WTC11 (cell line): ENCODE results near the gene CD6. TPM values are rescaled to one million over a fixed set of nuclear protein-coding genes. Genes with fewer than 3 reads are reported as not detected.

Experiments
- ATAC-seq: fragments of 200-7000 bp; cut with Tn5 transposase; 2 replicates; pipeline ENCODE4 v1.10.0; 2021; ENCODE audit warnings: mild to moderate bottlenecking, moderate library complexity
- CTCF ChIA-PET: fragments of 300-600 bp; sonication (Branson Sonifier 250); formaldehyde crosslinking; loops from one replicate; lab custom pipeline; 2021; ENCODE audit warnings: antibody characterized with exemption; lab: Charles Lee
- POLR2A ChIA-PET: fragments of 350-600 bp; sonication (Branson Sonifier 250); formaldehyde crosslinking; loops from one replicate; lab custom pipeline; 2021; ENCODE audit warnings: antibody characterized with exemption; lab: Charles Lee
- DNase-seq: peaks from one replicate; pipeline ENCODE4 v3.0.0; 2021; ENCODE audit warnings: low spot score
- H3K27ac Mint-ChIP-seq: 2 replicates; pipeline ENCODE4 v1.8.0; 2021; ENCODE audit warnings: mixed read lengths
- H3K27me3 Mint-ChIP-seq: 2 replicates; pipeline ENCODE4 v1.8.0; 2021; ENCODE audit warnings: low read depth, mild to moderate bottlenecking, moderate library complexity, mixed read lengths
- H3K36me3 Mint-ChIP-seq: 2 replicates; pipeline ENCODE4 v1.8.0; 2021; ENCODE audit warnings: mixed read lengths
- H3K4me1 Mint-ChIP-seq: 2 replicates; pipeline ENCODE4 v1.8.0; 2022; ENCODE audit warnings: mixed read lengths
- H3K4me3 Mint-ChIP-seq: 2 replicates; pipeline ENCODE4 v1.8.0; 2021; ENCODE audit warnings: mild to moderate bottlenecking, moderate library complexity, mixed read lengths
- H3K9me3 Mint-ChIP-seq: 2 replicates; pipeline ENCODE4 v1.8.0; 2021; ENCODE audit warnings: mixed read lengths
- ATF1 ChIP-seq: sonication (generic); formaldehyde crosslinking; IDR thresholded peaks from 2 replicates; pipeline ENCODE4 v1.8.1; 2023; ENCODE audit warnings: mild to moderate bottlenecking, moderate library complexity, missing genetic modification reagents
- CREB1 ChIP-seq: sonication (generic); formaldehyde crosslinking; IDR thresholded peaks from 2 replicates; pipeline ENCODE4 v1.8.0; 2023; ENCODE audit warnings: mild to moderate bottlenecking, missing genetic modification reagents
- CREM ChIP-seq: sonication (generic); formaldehyde crosslinking; IDR thresholded peaks from 2 replicates; pipeline ENCODE4 v1.8.1; 2022; ENCODE audit warnings: mild to moderate bottlenecking, missing genetic modification reagents, moderate library complexity
- ELF4 ChIP-seq: sonication (generic); formaldehyde crosslinking; IDR thresholded peaks from 2 replicates; pipeline ENCODE4 v1.8.1; 2022; ENCODE audit warnings: low read depth, mild to moderate bottlenecking, moderate library complexity, missing genetic modification reagents
- ETV6 ChIP-seq: sonication (generic); formaldehyde crosslinking; IDR thresholded peaks from 2 replicates; pipeline ENCODE4 v1.8.1; 2022; ENCODE audit warnings: mild to moderate bottlenecking, missing genetic modification reagents
- FOXJ3 ChIP-seq: sonication (generic); formaldehyde crosslinking; IDR thresholded peaks from 2 replicates; pipeline ENCODE4 v1.9.0; 2021; ENCODE audit warnings: missing genetic modification reagents, mild to moderate bottlenecking, borderline replicate concordance
- FOXK1 ChIP-seq: sonication (generic); formaldehyde crosslinking; IDR thresholded peaks from 2 replicates; pipeline ENCODE4 v1.8.0; 2022; ENCODE audit warnings: mild to moderate bottlenecking, moderate library complexity, missing genetic modification reagents
- MYBL2 ChIP-seq: sonication (generic); formaldehyde crosslinking; IDR thresholded peaks from 2 replicates; pipeline ENCODE4 v1.8.1; 2023; ENCODE audit warnings: mild to moderate bottlenecking, moderate library complexity, missing genetic modification reagents
- NR1H2 ChIP-seq: sonication (generic); formaldehyde crosslinking; IDR thresholded peaks from 2 replicates; pipeline ENCODE4 v1.9.0; 2021; ENCODE audit warnings: mild to moderate bottlenecking, moderate library complexity, missing genetic modification reagents
- OVOL2 ChIP-seq: fragments of 250-450 bp; sonication (Bioruptor Pico); IDR thresholded peaks from 2 replicates; pipeline ENCODE4 v1.9.0; 2021; ENCODE audit warnings: mild to moderate bottlenecking, borderline replicate concordance
- SOX15 ChIP-seq: fragments of 250-450 bp; sonication (Bioruptor Pico); IDR thresholded peaks from 2 replicates; pipeline ENCODE4 v1.9.0; 2021; ENCODE audit warnings: mild to moderate bottlenecking
- TCF7 ChIP-seq: sonication (generic); formaldehyde crosslinking; IDR thresholded peaks from 2 replicates; pipeline ENCODE4 v1.8.0; 2022; ENCODE audit warnings: mild to moderate bottlenecking, low read depth, missing genetic modification reagents, moderate library complexity
- ZNF232 ChIP-seq: sonication (generic); formaldehyde crosslinking; IDR thresholded peaks from 2 replicates; pipeline ENCODE4 v1.8.0; 2022; ENCODE audit warnings: mild to moderate bottlenecking, missing genetic modification reagents
- ZNF423 ChIP-seq: fragments of 250-450 bp; sonication (Bioruptor Pico); IDR thresholded peaks from 2 replicates; pipeline ENCODE4 v2.1.2; 2022; ENCODE audit warnings: mild to moderate bottlenecking, moderate library complexity
- ZNF671 ChIP-seq: fragments of 250-450 bp; sonication (Bioruptor Pico); IDR thresholded peaks from 2 replicates; pipeline ENCODE4 v1.8.0; 2021; ENCODE audit warnings: mild to moderate bottlenecking
- total RNA-seq: library from RNA; stranded (reverse); gene quantifications from 3 replicates; pipeline ENCODE4 v1.2.3, GENCODE V29; 2021
- TF ChIP-seq, protein P1 (sequence below): sonication (generic); formaldehyde crosslinking; IDR thresholded peaks from 2 replicates; pipeline ENCODE4 v1.8.1; 2023; ENCODE audit warnings: mild to moderate bottlenecking, missing genetic modification reagents, moderate library complexity
- TF ChIP-seq, protein P2 (sequence below): sonication (generic); formaldehyde crosslinking; IDR thresholded peaks from 2 replicates; pipeline ENCODE4 v1.8.0; 2023; ENCODE audit warnings: missing genetic modification reagents
- TF ChIP-seq, protein P3 (sequence below): fragments of 250-450 bp; sonication (Bioruptor Pico); IDR thresholded peaks from 2 replicates; pipeline ENCODE4 v1.9.0; 2021; ENCODE audit warnings: mild to moderate bottlenecking
- TF ChIP-seq, protein P4 (sequence below): sonication (generic); formaldehyde crosslinking; IDR thresholded peaks from 2 replicates; pipeline ENCODE4 v1.8.1; 2023; ENCODE audit warnings: mild to moderate bottlenecking, missing genetic modification reagents
- TF ChIP-seq, protein P5 (sequence below): sonication (generic); formaldehyde crosslinking; IDR thresholded peaks from 2 replicates; pipeline ENCODE4 v1.8.1; 2022; ENCODE audit warnings: low read depth, mild to moderate bottlenecking, moderate library complexity, missing genetic modification reagents, borderline replicate concordance
- TF ChIP-seq, protein P6 (sequence below): sonication (generic); formaldehyde crosslinking; IDR thresholded peaks from 2 replicates; pipeline ENCODE4 v1.8.0; 2022; ENCODE audit warnings: mild to moderate bottlenecking, missing genetic modification reagents
- TF ChIP-seq, protein P7 (sequence below): fragments of 250-450 bp; sonication (Bioruptor Pico); conservative IDR thresholded peaks from 2 replicates; pipeline ENCODE4 v1.9.0; 2021; ENCODE audit warnings: mild to moderate bottlenecking
- TF ChIP-seq, protein P8 (sequence below): sonication (generic); formaldehyde crosslinking; IDR thresholded peaks from 2 replicates; pipeline ENCODE4 v1.8.0; 2022; ENCODE audit warnings: missing genetic modification reagents

Gene CD6
- total RNA-seq, 1 experiment from 2014 or later, result 1.0 TPM

DNA sequence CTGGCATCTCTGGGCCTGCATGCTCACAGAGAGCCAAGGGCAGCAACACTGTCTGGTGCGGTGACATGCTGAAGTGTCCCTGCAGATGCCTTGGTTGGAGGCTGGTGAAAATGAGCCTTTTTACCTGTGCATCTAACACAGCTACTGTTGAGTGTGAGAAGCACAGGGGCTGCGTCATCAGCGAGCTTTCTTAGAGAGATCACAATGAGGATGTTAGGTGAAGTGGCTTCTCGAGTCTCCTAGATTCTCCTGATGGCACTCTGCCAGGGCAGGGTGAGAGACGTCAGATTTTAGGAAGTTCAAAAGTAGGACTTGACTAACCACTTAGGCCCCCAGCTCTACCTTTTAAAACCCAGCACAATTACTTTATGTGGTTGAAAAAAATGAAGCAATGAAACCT, 15.9 kb upstream of the CD6 start (continued):
- TF ChIP-seq, protein P1, sequence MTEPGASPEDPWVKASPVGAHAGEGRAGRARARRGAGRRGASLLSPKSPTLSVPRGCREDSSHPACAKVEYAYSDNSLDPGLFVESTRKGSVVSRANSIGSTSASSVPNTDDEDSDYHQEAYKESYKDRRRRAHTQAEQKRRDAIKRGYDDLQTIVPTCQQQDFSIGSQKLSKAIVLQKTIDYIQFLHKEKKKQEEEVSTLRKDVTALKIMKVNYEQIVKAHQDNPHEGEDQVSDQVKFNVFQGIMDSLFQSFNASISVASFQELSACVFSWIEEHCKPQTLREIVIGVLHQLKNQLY (CRISPR knock-in tag), result no peak
- TF ChIP-seq, protein P2, sequence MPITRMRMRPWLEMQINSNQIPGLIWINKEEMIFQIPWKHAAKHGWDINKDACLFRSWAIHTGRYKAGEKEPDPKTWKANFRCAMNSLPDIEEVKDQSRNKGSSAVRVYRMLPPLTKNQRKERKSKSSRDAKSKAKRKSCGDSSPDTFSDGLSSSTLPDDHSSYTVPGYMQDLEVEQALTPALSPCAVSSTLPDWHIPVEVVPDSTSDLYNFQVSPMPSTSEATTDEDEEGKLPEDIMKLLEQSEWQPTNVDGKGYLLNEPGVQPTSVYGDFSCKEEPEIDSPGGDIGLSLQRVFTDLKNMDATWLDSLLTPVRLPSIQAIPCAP (CRISPR knock-in tag), result no peak
- TF ChIP-seq ZNF423 (CRISPR knock-in tag) (no peak), MYBL2 (CRISPR knock-in tag) (no peak), CREB1 (CRISPR knock-in tag) (no peak), ETV6 (CRISPR knock-in tag) (no peak), NR1H2 (no peak), ZNF671 (CRISPR knock-in tag) (no peak), ATF1 (no peak)
- TF ChIP-seq, protein P3, sequence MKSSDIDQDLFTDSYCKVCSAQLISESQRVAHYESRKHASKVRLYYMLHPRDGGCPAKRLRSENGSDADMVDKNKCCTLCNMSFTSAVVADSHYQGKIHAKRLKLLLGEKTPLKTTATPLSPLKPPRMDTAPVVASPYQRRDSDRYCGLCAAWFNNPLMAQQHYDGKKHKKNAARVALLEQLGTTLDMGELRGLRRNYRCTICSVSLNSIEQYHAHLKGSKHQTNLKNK (CRISPR knock-in tag), result no peak
- TF ChIP-seq, protein P4, sequence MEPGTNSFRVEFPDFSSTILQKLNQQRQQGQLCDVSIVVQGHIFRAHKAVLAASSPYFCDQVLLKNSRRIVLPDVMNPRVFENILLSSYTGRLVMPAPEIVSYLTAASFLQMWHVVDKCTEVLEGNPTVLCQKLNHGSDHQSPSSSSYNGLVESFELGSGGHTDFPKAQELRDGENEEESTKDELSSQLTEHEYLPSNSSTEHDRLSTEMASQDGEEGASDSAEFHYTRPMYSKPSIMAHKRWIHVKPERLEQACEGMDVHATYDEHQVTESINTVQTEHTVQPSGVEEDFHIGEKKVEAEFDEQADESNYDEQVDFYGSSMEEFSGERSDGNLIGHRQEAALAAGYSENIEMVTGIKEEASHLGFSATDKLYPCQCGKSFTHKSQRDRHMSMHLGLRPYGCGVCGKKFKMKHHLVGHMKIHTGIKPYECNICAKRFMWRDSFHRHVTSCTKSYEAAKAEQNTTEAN, result no peak

DNA sequence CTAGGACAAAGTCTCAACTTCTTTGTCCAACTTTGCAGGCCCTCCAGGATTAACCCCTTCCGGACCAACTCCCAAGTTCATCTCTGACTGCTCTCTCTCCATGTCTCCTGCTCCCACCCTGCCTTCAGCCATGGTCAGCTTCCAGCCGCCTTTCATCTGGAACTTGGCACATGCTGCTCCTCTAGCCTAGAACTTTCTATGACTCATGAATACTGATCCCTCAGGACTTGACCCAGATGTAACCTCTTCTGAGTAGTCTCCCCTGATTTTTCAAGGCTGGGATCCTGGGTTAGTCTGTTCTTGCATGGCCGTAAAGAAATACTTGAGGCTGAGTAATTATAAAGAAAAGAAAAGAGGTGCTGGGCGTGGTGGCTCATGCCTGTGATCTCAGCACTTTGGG, 14.3 kb upstream of the CD6 start:
- Mint-ChIP-seq H3K4me1 (peaks cover 8% of the 10 kb centered on the region), H3K27me3 (peaks cover 25% of the 10 kb centered on the region), H3K4me3 (no peak overlapping the region), H3K9me3 (no peaks in the 10 kb centered on the region), H3K36me3 (no peaks in the 10 kb centered on the region), H3K27ac (no peak overlapping the region)
- DNase-seq (no peak), ATAC-seq (no peak)
- ChIA-PET POLR2A (no interaction called here), CTCF (no interaction called here)
- TF ChIP-seq TCF7 (CRISPR knock-in tag), result no peak
- no peak for TF ChIP-seq CREM (CRISPR knock-in tag)
- TF ChIP-seq, protein P5, sequence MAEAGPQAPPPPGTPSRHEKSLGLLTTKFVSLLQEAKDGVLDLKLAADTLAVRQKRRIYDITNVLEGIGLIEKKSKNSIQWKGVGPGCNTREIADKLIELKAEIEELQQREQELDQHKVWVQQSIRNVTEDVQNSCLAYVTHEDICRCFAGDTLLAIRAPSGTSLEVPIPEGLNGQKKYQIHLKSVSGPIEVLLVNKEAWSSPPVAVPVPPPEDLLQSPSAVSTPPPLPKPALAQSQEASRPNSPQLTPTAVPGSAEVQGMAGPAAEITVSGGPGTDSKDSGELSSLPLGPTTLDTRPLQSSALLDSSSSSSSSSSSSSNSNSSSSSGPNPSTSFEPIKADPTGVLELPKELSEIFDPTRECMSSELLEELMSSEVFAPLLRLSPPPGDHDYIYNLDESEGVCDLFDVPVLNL, result no peak
- no peak for TF ChIP-seq FOXJ3
- no peak for TF ChIP-seq MYBL2 (CRISPR knock-in tag)
- TF ChIP-seq, protein P4, result no peak
- TF ChIP-seq, protein P6, sequence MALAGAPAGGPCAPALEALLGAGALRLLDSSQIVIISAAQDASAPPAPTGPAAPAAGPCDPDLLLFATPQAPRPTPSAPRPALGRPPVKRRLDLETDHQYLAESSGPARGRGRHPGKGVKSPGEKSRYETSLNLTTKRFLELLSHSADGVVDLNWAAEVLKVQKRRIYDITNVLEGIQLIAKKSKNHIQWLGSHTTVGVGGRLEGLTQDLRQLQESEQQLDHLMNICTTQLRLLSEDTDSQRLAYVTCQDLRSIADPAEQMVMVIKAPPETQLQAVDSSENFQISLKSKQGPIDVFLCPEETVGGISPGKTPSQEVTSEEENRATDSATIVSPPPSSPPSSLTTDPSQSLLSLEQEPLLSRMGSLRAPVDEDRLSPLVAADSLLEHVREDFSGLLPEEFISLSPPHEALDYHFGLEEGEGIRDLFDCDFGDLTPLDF (CRISPR knock-in tag), result no peak
- TF ChIP-seq, protein P7, sequence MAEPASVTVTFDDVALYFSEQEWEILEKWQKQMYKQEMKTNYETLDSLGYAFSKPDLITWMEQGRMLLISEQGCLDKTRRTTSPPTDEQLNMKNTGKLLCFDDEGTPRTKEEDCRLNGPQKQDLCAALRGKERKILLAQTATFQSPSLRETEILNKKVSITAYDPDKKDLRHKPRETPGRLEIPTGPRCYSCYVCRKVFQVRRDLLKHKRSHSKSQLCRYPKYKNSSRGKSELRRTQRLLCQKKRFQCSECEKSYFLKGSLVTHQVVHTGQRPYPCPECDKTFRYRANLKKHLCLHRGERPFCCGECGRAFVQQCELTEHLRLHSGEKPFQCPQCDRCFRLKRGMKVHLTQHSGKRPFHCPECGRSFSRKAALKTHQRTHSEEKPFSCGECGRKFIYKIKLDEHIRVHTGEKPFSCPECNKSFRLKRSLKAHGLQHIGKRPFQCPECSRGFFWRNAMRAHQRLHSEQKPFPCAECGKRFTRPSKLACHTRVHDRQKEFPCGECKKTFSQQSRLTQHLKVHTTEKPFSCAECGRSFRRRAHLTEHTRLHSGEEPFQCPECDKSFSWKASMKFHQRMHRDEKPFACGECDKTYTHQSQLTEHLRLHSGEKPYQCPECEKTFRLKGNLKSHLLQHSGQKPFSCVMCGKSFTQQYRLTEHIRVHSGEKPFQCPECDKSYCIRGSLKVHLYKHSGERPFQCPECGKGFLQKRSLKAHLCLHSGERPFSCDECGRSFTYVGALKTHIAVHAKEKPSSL (CRISPR knock-in tag), result no peak
- TF ChIP-seq ATF1, result no peak
- no peak for TF ChIP-seq OVOL2 (CRISPR knock-in tag)
- TF ChIP-seq, protein P8, sequence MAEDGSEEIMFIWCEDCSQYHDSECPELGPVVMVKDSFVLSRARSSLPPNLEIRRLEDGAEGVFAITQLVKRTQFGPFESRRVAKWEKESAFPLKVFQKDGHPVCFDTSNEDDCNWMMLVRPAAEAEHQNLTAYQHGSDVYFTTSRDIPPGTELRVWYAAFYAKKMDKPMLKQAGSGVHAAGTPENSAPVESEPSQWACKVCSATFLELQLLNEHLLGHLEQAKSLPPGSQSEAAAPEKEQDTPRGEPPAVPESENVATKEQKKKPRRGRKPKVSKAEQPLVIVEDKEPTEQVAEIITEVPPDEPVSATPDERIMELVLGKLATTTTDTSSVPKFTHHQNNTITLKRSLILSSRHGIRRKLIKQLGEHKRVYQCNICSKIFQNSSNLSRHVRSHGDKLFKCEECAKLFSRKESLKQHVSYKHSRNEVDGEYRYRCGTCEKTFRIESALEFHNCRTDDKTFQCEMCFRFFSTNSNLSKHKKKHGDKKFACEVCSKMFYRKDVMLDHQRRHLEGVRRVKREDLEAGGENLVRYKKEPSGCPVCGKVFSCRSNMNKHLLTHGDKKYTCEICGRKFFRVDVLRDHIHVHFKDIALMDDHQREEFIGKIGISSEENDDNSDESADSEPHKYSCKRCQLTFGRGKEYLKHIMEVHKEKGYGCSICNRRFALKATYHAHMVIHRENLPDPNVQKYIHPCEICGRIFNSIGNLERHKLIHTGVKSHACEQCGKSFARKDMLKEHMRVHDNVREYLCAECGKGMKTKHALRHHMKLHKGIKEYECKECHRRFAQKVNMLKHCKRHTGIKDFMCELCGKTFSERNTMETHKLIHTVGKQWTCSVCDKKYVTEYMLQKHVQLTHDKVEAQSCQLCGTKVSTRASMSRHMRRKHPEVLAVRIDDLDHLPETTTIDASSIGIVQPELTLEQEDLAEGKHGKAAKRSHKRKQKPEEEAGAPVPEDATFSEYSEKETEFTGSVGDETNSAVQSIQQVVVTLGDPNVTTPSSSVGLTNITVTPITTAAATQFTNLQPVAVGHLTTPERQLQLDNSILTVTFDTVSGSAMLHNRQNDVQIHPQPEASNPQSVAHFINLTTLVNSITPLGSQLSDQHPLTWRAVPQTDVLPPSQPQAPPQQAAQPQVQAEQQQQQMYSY (CRISPR knock-in tag), result no peak
- no peak for TF ChIP-seq ZNF232
- no peak for TF ChIP-seq ELF4 (CRISPR knock-in tag)
- TF ChIP-seq SOX15, result no peak
- no peak for TF ChIP-seq FOXK1
